AG10803 (cell line): Measurements from ENCODE around the gene HMGB4.

Experiments used
- DNase-seq: peaks from one replicate; pipeline ENCODE4 v3.0.0; 2010; ENCODE audit warnings: low read depth
- H3K4me3 ChIP-seq: 2 replicates; pipeline ENCODE4 v1.5.1; 2011; ENCODE audit warnings: mild to moderate bottlenecking, low read length, control low read depth
- CTCF ChIP-seq: conservative IDR thresholded peaks from 2 replicates; pipeline ENCODE4 v1.5.1; 2011; ENCODE audit warnings: mild to moderate bottlenecking, low read length, control low read depth, inconsistent platforms

The HMGB4 gene, protein sequence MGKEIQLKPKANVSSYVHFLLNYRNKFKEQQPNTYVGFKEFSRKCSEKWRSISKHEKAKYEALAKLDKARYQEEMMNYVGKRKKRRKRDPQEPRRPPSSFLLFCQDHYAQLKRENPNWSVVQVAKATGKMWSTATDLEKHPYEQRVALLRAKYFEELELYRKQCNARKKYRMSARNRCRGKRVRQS

DNA sequence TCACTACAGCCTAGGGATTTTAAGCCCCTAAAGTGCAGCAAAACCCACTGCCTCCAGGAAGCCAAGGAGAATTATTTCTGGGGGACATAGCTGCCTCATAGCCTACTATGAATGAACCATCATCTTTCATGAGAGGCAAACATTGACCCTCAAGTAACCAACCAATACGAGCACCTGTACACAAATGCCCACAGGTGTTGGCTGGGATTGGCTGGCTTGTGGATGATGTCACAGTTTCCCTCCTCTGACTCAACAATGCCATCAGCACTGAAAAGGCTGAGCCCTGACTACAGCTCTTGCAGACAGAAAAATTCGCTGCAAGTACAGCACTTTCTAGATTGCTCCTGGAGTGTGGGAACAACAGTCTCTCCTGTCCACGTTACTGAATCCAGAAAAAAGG, at the start of gene HMGB4:
HMGB4 (plus strand) TSS at position 301 of the 400 bp plus-strand sequence. CDS start 113 bp downstream, outside the sequence.
- DNase-seq, result no peak
- TF ChIP-seq CTCF, result no peak
- no peak within 1 kb of the TSS for H3K4me3 ChIP-seq

DNA sequence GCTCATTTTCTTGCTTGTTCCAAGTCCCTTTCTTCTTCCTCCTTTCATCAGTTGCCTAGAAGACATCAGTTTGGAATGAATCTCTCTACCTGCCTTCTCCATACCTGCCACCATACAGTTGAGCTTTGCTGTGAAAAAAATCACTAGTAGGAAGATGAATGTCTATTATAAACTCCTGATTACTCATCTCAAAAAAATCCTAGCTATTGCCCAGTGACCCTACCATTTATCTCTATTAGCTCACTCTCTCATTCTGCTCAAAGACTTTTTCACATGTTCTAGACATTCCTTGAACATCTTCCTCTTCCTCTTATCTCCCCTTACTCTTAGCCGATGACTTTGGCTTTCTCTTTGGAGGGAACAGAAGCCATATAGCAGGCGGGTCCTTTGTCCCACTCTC, 49.7 kb upstream of the HMGB4 start:
- peak; percentile 20 for DNase-seq
- H3K4me3 ChIP-seq, result no peak overlapping the region
- no peak for TF ChIP-seq CTCF

DNA sequence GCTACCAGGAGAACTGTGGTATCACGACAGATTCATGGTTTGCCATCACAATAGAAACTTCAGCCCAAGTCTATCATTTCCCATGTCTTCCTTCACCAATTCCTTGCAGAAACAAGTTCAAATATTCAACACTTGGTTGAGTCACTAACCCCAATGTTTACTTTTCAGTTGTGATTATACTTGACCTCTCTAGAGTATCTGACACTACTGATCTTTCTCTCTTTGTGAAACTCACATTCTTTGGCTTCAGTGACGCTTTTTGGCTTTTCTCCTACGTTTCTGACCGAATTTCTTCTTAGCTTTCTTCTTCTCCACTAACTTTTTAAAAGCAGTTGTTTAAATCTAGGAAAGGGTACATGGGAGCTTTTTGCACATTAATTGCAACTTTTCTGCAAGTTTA, 48.8 kb upstream of the HMGB4 start:
- TF ChIP-seq CTCF, result no peak
- no peak overlapping the region for H3K4me3 ChIP-seq
- DNase-seq, result peak; percentile 46

DNA sequence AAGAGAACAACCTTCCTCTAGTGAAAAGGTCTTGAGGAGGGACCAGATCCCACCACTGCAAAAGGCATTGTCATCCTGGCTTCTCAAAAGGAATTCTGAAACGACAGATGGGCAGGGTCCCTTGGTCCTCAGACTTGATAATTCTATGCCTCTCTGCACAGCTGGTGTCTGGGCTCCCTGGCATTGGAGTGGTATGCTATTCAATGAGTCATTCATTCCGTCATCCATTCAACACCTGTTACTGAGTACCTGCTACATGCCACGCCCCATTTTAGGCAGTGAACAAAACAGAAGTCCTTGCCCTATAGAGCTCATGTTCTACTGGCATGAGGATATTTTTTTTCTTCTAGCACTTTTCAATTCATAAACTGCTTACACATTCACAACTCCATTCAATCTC, 45.8 kb upstream of the HMGB4 start:
- H3K4me3 ChIP-seq, result no peak overlapping the region
- no peak for DNase-seq
- no peak for TF ChIP-seq CTCF

GRCh38 chr1:33819290-33819912, 44.5 kb upstream of the HMGB4 start:
- no peak for TF ChIP-seq CTCF
- no peak overlapping the region for H3K4me3 ChIP-seq
- no peak for DNase-seq

GRCh38 chr1:33819913-33820311, 44.0 kb upstream of the HMGB4 start:
- no peak overlapping the region for H3K4me3 ChIP-seq
- no peak for TF ChIP-seq CTCF
- DNase-seq, result no peak

DNA sequence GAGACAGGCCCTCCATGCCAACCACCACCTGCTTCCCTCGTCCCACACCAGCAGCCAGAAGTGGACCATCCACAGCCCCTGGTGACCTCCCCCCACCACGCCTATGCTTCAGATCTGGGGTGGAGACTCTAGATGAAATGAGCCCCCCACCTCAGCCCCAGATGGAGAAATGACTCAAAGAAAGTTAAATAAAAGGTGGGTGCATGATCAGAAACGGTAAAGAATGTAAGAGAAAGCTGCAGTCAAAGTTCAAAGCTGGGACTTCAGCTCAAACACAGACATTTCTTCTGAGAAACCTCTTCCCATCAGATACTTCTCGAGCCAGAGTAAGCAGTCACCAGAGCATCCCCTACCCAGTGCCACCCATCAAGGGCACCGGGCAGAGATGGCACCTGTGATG, 43.1 kb upstream of the HMGB4 start:
- DNase-seq, result no peak
- H3K4me3 ChIP-seq, result no peak overlapping the region
- TF ChIP-seq CTCF, result no peak
